SU-DHL-6 (cell line): ENCODE data around the gene MDM2.

Source experiments
- CTCF ChIP-seq: fragments of 200-600 bp; sonication (generic); IDR thresholded peaks from one replicate; pipeline ENCODE4 v1.5.1; 2017; ENCODE audit warnings: antibody characterized with exemption, mild to moderate bottlenecking, low read length, moderate library complexity; ENCODE audit not compliant: insufficient read depth, poor library complexity, severe bottlenecking
- EZH2phosphoT487 ChIP-seq: fragments of 200-600 bp; sonication (generic), shearing (Covaris generic); conservative IDR thresholded peaks from 2 replicates; pipeline ENCODE4 v1.6.1; 2018; ENCODE audit warnings: mild to moderate bottlenecking, antibody characterized with exemption, low read length, moderate library complexity, mixed read lengths

DNA sequence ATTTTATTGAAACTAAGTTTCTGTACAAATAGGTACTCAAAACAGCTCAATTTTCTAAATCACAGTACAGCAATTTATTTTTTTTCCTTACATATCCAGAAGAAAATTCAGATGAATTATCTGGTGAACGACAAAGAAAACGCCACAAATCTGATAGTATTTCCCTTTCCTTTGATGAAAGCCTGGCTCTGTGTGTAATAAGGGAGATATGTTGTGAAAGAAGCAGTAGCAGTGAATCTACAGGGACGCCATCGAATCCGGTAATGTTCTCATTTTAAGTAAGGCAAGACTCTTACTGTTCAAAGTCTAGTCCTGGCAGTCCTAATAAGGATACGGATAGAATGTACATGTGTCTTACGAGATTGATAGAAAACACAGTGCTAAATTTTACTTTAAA lies 20.7 kb downstream of the MDM2 start:
- TF ChIP-seq CTCF (no peak), EZH2phosphoT487 (no peak)
